SK-N-SH (cell line): ENCODE data around the gene CROT. TPM values are rescaled to one million over a fixed set of nuclear protein-coding genes. Genes with fewer than 3 reads are reported as not detected.

Source experiments
- CTCF ChIA-PET: fragments of 300-600, 350-600 bp; formaldehyde crosslinking; extraction: SDS; loops from one replicate; lab custom pipeline; 2021; lab: Yijun Ruan, JAX
- POLR2A ChIA-PET: fragments of 350-600 bp; sonication (Branson Sonifier 250); formaldehyde crosslinking; extraction: SDS; loops from one replicate; lab custom pipeline; 2020; ENCODE audit warnings: antibody characterized with exemption, inconsistent platforms; lab: Yijun Ruan, JAX
- DNase-seq: peaks from one replicate; pipeline ENCODE4 v3.0.0; 2012
- H2AFZ ChIP-seq: fragments of 200-600 bp; sonication (generic); 2 replicates; pipeline ENCODE4 v1.8.1; 2016; ENCODE audit warnings: antibody characterized with exemption, mild to moderate bottlenecking, low read depth
- H3F3A ChIP-seq: fragments of 200-600 bp; sonication (generic); replicated peaks from 2 replicates; pipeline ENCODE3; 2016; ENCODE audit warnings: antibody characterized with exemption, mild to moderate bottlenecking; ENCODE audit not compliant: insufficient read depth
- H3K27ac ChIP-seq, 2 experiments: fragments of 200-500 bp in 1 of 2; fragments of 200-600 bp in 1 of 2; sonication (Bioruptor generic) in 1 of 2; sonication (generic), shearing (Covaris generic) in 1 of 2; 2 replicates each; pipeline versions ENCODE4 v1.5.1 to v1.6.1; 2014 to 2016; ENCODE audit warnings: low read depth in 2 of 2, inconsistent platforms in 1 of 2, low read length in 1 of 2, mild to moderate bottlenecking in 1 of 2, mixed read lengths in 1 of 2
- H3K27me3 ChIP-seq: fragments of 200-600 bp; sonication (generic), shearing (Covaris generic); 2 replicates; pipeline ENCODE4 v1.6.1; 2016; ENCODE audit warnings: mixed run types; ENCODE audit not compliant: insufficient read depth
- H3K36me3 ChIP-seq, 2 experiments: fragments of 200-500 bp in 1 of 2; fragments of 200-600 bp in 1 of 2; sonication (Bioruptor generic) in 1 of 2; sonication (generic) in 1 of 2; replicated peaks in 1 of 2; 2 replicates each; pipeline versions ENCODE3 to v1.5.1; 2014 to 2016; ENCODE audit warnings: low read length in 1 of 2, mild to moderate bottlenecking in 1 of 2; ENCODE audit not compliant: insufficient read depth in 2 of 2, control insufficient read depth in 1 of 2
- H3K4me1 ChIP-seq, 2 experiments: fragments of 200-500 bp in 1 of 2; fragments of 200-600 bp in 1 of 2; sonication (Bioruptor generic) in 1 of 2; sonication (generic), shearing (Covaris generic) in 1 of 2; 2 replicates each; pipeline versions ENCODE4 v1.5.1 to v1.6.1; 2014 to 2016; ENCODE audit warnings: low read depth in 1 of 2, low read length in 1 of 2, mixed run types in 1 of 2; ENCODE audit not compliant: insufficient read depth in 2 of 2, control insufficient read depth in 1 of 2
- H3K4me2 ChIP-seq: fragments of 200-600 bp; sonication (generic), shearing (Covaris generic); 2 replicates; pipeline ENCODE4 v1.6.1; 2017; ENCODE audit warnings: mixed run types
- H3K4me3 ChIP-seq, 2 experiments: fragments of 200-500 bp in 1 of 2; fragments of 200-600 bp in 1 of 2; sonication (Bioruptor generic) in 1 of 2; sonication (generic), shearing (Covaris generic) in 1 of 2; 2 replicates each; pipeline versions ENCODE4 v1.5.1 to v1.8.1; 2014 to 2016; ENCODE audit warnings: low read depth in 2 of 2, inconsistent platforms in 1 of 2, low read length in 1 of 2, mild to moderate bottlenecking in 1 of 2, mixed read lengths in 1 of 2, moderate library complexity in 1 of 2
- H3K79me2 ChIP-seq: fragments of 200-600 bp; sonication (generic); 2 replicates; pipeline ENCODE4 v1.8.1; 2017; ENCODE audit warnings: mild to moderate bottlenecking; ENCODE audit not compliant: insufficient read depth
- H3K9ac ChIP-seq: fragments of 200-600 bp; sonication (generic); 2 replicates; pipeline ENCODE4 v1.6.1; 2017; ENCODE audit warnings: mixed run types
- H3K9me2 ChIP-seq: fragments of 200-600 bp; sonication (generic); 2 replicates; pipeline ENCODE4 v1.6.1; 2017; ENCODE audit warnings: mixed run types
- H3K9me3 ChIP-seq: fragments of 200-600 bp; sonication (generic); 2 replicates; pipeline ENCODE4 v1.6.1; 2017; ENCODE audit warnings: mixed run types, mild to moderate bottlenecking, moderate library complexity
- H4K20me1 ChIP-seq: fragments of 200-600 bp; sonication (generic); 2 replicates; pipeline ENCODE4 v1.6.1; 2017; ENCODE audit warnings: mild to moderate bottlenecking, mixed run types; ENCODE audit not compliant: insufficient read depth
- ELF1 ChIP-seq: IDR thresholded peaks from 2 replicates; pipeline ENCODE4 v1.4.0; 2012
- JUND ChIP-seq: IDR thresholded peaks from 2 replicates; pipeline ENCODE4 v1.4.0; 2012
- MEF2A ChIP-seq: IDR thresholded peaks from 2 replicates; pipeline ENCODE4 v1.4.0; 2012; ENCODE audit warnings: low read depth, borderline replicate concordance
- MXI1 ChIP-seq: IDR thresholded peaks from 2 replicates; pipeline ENCODE4 v1.6.1; 2012; ENCODE audit warnings: mild to moderate bottlenecking, low read depth, low read length, improper control_type of control experiment
- NFIC ChIP-seq: IDR thresholded peaks from 2 replicates; pipeline ENCODE4 v1.4.0; 2012; ENCODE audit warnings: borderline replicate concordance
- RFX5 ChIP-seq: IDR thresholded peaks from 2 replicates; pipeline ENCODE4 v1.6.1; 2012; ENCODE audit warnings: mild to moderate bottlenecking, improper control_type of control experiment, low read length
- TCF12 ChIP-seq: IDR thresholded peaks from 2 replicates; pipeline ENCODE4 v1.4.0; 2012
- USF1 ChIP-seq: IDR thresholded peaks from 2 replicates; pipeline ENCODE4 v1.4.0; 2012; ENCODE audit warnings: low read depth, borderline replicate concordance
- WGBS: methylation state at CpG from one replicate; pipeline ENCODE4 v1.1.6; 2017; ENCODE audit warnings: low lambda C conversion rate; 5-methylcytosine and 5-hydroxymethylcytosine counted together
- polyA plus RNA-seq, 3 experiments: library from polyadenylated mRNA; depleted of rRNA; stranded (reverse); fragments of >200 nt; gene quantifications; 2 replicates each; pipeline ENCODE4 v1.2.3, GENCODE V29; 2012
- TF ChIP-seq, protein P1 (sequence below): fragments of 200-600 bp; sonication (generic); IDR thresholded peaks from 2 replicates; pipeline ENCODE4 v1.6.1; 2017; ENCODE audit warnings: antibody characterized with exemption, mild to moderate bottlenecking, moderate library complexity
- TF ChIP-seq, protein P2 (sequence below): IDR thresholded peaks from 2 replicates; pipeline ENCODE4 v1.6.1; 2012; ENCODE audit warnings: mild to moderate bottlenecking, low read depth, low read length, moderate library complexity
- TF ChIP-seq, protein P3 (sequence below): fragments of 150-350 bp; IDR thresholded peaks from 2 replicates; pipeline ENCODE4 v1.6.1; 2017; ENCODE audit warnings: antibody characterized with exemption, low read length, low read depth, borderline replicate concordance

The CROT gene
- polyA plus RNA-seq, 1 of the 3 experiments (the other 2 are of a cell fraction): 7.9 TPM

- Histone ChIP-seq H3K79me2 (no peaks in the 10 kb centered on the region), H3K9me2 (no peaks in the 10 kb centered on the region; the same call in 1 of the 2 replicates), H2AFZ (no peak overlapping the region), H3K27me3 (no peaks in the 10 kb centered on the region), H4K20me1 (no peaks in the 10 kb centered on the region), H3K4me1 (no peaks in the 10 kb centered on the region), H3K9ac (no peak overlapping the region), H3F3A (no peaks in the 10 kb centered on the region), H3K36me3 (peaks cover 4 to 6% of the 10 kb centered on the region in 2 experiments), H3K4me3 (no peak overlapping the region), H3K27ac (no peak overlapping the region), H3K9me3 (peaks cover 27% of the 10 kb centered on the region; the same call in 1 of the 2 replicates), H3K4me2 (no peak overlapping the region)
- ChIA-PET POLR2A (no interaction called here), CTCF (interaction anchor here (1.7 to 2.7 kb wide), 3 partner anchors 17 to 87 kb away, joined by 3 to 13 read pairs (median 4); no protein-coding TSS in a partner anchor)
- DNase-seq: no peak
- TF ChIP-seq USF1 (no peak), JUND (no peak), NFIC (no peak), ELF1 (no peak), MEF2A (no peak), RFX5 (no peak), TCF12 (no peak), MXI1 (no peak)
- TF ChIP-seq, protein P1, sequence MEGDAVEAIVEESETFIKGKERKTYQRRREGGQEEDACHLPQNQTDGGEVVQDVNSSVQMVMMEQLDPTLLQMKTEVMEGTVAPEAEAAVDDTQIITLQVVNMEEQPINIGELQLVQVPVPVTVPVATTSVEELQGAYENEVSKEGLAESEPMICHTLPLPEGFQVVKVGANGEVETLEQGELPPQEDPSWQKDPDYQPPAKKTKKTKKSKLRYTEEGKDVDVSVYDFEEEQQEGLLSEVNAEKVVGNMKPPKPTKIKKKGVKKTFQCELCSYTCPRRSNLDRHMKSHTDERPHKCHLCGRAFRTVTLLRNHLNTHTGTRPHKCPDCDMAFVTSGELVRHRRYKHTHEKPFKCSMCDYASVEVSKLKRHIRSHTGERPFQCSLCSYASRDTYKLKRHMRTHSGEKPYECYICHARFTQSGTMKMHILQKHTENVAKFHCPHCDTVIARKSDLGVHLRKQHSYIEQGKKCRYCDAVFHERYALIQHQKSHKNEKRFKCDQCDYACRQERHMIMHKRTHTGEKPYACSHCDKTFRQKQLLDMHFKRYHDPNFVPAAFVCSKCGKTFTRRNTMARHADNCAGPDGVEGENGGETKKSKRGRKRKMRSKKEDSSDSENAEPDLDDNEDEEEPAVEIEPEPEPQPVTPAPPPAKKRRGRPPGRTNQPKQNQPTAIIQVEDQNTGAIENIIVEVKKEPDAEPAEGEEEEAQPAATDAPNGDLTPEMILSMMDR: no peak
- TF ChIP-seq, protein P2, sequence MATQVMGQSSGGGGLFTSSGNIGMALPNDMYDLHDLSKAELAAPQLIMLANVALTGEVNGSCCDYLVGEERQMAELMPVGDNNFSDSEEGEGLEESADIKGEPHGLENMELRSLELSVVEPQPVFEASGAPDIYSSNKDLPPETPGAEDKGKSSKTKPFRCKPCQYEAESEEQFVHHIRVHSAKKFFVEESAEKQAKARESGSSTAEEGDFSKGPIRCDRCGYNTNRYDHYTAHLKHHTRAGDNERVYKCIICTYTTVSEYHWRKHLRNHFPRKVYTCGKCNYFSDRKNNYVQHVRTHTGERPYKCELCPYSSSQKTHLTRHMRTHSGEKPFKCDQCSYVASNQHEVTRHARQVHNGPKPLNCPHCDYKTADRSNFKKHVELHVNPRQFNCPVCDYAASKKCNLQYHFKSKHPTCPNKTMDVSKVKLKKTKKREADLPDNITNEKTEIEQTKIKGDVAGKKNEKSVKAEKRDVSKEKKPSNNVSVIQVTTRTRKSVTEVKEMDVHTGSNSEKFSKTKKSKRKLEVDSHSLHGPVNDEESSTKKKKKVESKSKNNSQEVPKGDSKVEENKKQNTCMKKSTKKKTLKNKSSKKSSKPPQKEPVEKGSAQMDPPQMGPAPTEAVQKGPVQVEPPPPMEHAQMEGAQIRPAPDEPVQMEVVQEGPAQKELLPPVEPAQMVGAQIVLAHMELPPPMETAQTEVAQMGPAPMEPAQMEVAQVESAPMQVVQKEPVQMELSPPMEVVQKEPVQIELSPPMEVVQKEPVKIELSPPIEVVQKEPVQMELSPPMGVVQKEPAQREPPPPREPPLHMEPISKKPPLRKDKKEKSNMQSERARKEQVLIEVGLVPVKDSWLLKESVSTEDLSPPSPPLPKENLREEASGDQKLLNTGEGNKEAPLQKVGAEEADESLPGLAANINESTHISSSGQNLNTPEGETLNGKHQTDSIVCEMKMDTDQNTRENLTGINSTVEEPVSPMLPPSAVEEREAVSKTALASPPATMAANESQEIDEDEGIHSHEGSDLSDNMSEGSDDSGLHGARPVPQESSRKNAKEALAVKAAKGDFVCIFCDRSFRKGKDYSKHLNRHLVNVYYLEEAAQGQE: no peak
- TF ChIP-seq, protein P3, sequence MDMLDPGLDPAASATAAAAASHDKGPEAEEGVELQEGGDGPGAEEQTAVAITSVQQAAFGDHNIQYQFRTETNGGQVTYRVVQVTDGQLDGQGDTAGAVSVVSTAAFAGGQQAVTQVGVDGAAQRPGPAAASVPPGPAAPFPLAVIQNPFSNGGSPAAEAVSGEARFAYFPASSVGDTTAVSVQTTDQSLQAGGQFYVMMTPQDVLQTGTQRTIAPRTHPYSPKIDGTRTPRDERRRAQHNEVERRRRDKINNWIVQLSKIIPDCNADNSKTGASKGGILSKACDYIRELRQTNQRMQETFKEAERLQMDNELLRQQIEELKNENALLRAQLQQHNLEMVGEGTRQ: no peak
- 44% methylated on average over 3 of the region's 3 CpGs for WGBS
Measured at GRCh38 chr7:87330316-87330715, 15.1 kb upstream of the CROT start.
